ENCODE measurements around the gene LSAMP. TPM values are rescaled to one million over a fixed set of nuclear protein-coding genes. Genes with fewer than 3 reads are reported as not detected.

LSAMP gene
- total and polyA plus RNA-seq, 2 of the 13 experiments (the other 11 are each of a cell fraction or from before 2014, with no cell fraction given): not detected

DNA sequence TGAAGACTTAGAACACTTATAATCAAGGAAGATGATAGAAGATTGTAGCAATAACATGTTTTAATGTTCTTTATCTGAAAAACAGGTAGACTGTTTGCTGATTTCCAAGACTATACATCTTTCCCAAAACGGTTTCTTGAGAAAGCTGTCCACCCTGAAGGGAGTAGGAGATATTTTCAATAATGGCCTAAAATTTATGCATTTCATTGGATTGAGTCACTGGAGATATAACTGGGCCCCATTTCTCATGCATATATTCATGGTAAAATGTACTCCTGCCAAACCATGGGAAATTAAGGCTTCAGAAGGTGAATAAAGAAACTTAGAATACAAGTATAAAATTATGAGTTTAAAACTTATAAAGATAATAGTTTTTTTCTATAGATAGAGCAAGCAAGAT, 143.9 kb downstream of the LSAMP start:
- no peak for TF ChIP-seq RBM22 (optimal IDR thresholded peaks at IDR 0.05; ENCODE audit: low read length)
- in situ Hi-C loops (cut with HindIII; ENCODE audit: extremely low pct_ligation_motif_present, low pct_unique_long_range_greater_than_20kb) (no loop called here), intact Hi-C loops (cut with micrococcal nuclease; ENCODE audit: unreplicated experiment) (no loop called here)
- Histone ChIP-seq H3K36me3 (replicated peaks in 1 of 2; ENCODE audit: control insufficient read depth in 1 of 2, insufficient read depth in 2 of 2, low read length in 2 of 2) (no peaks in the 10 kb centered on the region), H3K9ac (ENCODE audit: insufficient read depth, low read depth, low read length) (no peak overlapping the region), H3K79me2 (ENCODE audit: insufficient read depth, low read length) (no peaks in the 10 kb centered on the region), H3K9me3 (ENCODE audit: low read length) (no peaks in the 10 kb centered on the region), H3K27ac (ENCODE audit: extremely low read length, insufficient read depth, low read length) (no peak overlapping the region), H2AFZ (ENCODE audit: low read length) (no peak overlapping the region), H4K20me1 (ENCODE audit: insufficient read depth, low read length) (no peaks in the 10 kb centered on the region), H3K27me3 (ENCODE audit: control insufficient read depth in 1 of 2, insufficient read depth in 2 of 2, low read length in 2 of 2) (no peaks in the 10 kb centered on the region), H3K4me2 (ENCODE audit: low read depth, low read length) (no peak overlapping the region), H3K4me1 (ENCODE audit: insufficient read depth, low read length) (no peaks in the 10 kb centered on the region), H3K4me3 (replicated peaks in 1 of 3; ENCODE audit: insufficient read depth in 1 of 3, low read depth in 2 of 3, low read length in 3 of 3) (no peak overlapping the region)
- WGBS (ENCODE audit: low lambda C conversion rate): 0% methylated on average over 1 of the region's 1 CpG
- no TSS peak for BruUV-seq (replicated peaks)
- FAIRE-seq (no peak), DNase-seq (ENCODE audit: low spot score) (no peak), ATAC-seq (no peak)
- ChIA-PET CTCF (ENCODE audit: low intra/inter-chr PET ratio, low total read pairs) (no interaction called here), POLR2A (no interaction called here)

GRCh38 chr3:116300226-116300625, 145.1 kb downstream of the LSAMP start:
- in situ Hi-C loops (cut with HindIII; ENCODE audit: extremely low pct_ligation_motif_present, low pct_unique_long_range_greater_than_20kb): no loop called here
- Histone ChIP-seq H3K9me3 (ENCODE audit: low read length) (no peaks in the 10 kb centered on the region), H4K20me1 (ENCODE audit: insufficient read depth, low read length) (no peaks in the 10 kb centered on the region), H3K79me2 (ENCODE audit: insufficient read depth, low read length) (no peaks in the 10 kb centered on the region), H3K4me2 (ENCODE audit: low read depth, low read length) (no peak overlapping the region), H3K27ac (ENCODE audit: extremely low read length, insufficient read depth, low read length) (no peak overlapping the region), H2AFZ (ENCODE audit: low read length) (no peak overlapping the region), H3K36me3 (replicated peaks in 1 of 2; ENCODE audit: control insufficient read depth in 1 of 2, insufficient read depth in 2 of 2, low read length in 2 of 2) (no peaks in the 10 kb centered on the region), H3K4me3 (replicated peaks in 1 of 3; ENCODE audit: insufficient read depth in 1 of 3, low read depth in 2 of 3, low read length in 3 of 3) (no peak overlapping the region), H3K4me1 (ENCODE audit: insufficient read depth, low read length) (no peaks in the 10 kb centered on the region), H3K27me3 (ENCODE audit: control insufficient read depth in 1 of 2, insufficient read depth in 2 of 2, low read length in 2 of 2) (no peaks in the 10 kb centered on the region), H3K9ac (ENCODE audit: insufficient read depth, low read depth, low read length) (no peak overlapping the region)
- WGBS (ENCODE audit: low lambda C conversion rate): 37% methylated on average over 5 of the region's 5 CpGs
- DNase-seq (ENCODE audit: low spot score) (no peak), ATAC-seq (no peak), FAIRE-seq (no peak)
- no TSS peak for BruUV-seq (replicated peaks)
- ChIA-PET POLR2A (no interaction called here), CTCF (ENCODE audit: low intra/inter-chr PET ratio, low total read pairs) (no interaction called here)
- intact Hi-C loops (cut with micrococcal nuclease; ENCODE audit: unreplicated experiment): no loop called here
- TF ChIP-seq TBX3 (IDR thresholded peaks at IDR 0.05; ENCODE audit: borderline replicate concordance) (no peak), ZNF589 (CRISPR knock-in tag; conservative IDR thresholded peaks at IDR 0.05) (no peak), RFX3 (CRISPR knock-in tag; IDR thresholded peaks at IDR 0.05) (no peak), SPEN (CRISPR knock-in tag; IDR thresholded peaks at IDR 0.05; ENCODE audit: low read depth) (no peak), ZSCAN20 (CRISPR knock-in tag; IDR thresholded peaks at IDR 0.05; ENCODE audit: borderline replicate concordance) (no peak), MAFK (conservative IDR thresholded peaks at IDR 0.05 in 1 of 2, IDR thresholded peaks at IDR 0.05 in 1 of 2; ENCODE audit: low read length in 2 of 2) (no peak), SIX1 (CRISPR knock-in tag; IDR thresholded peaks at IDR 0.05; ENCODE audit: borderline replicate concordance) (no peak), EHMT2 (IDR thresholded peaks at IDR 0.05; ENCODE audit: borderline replicate concordance, low read depth, low read length) (no peak)
- TF ChIP-seq, protein P1, sequence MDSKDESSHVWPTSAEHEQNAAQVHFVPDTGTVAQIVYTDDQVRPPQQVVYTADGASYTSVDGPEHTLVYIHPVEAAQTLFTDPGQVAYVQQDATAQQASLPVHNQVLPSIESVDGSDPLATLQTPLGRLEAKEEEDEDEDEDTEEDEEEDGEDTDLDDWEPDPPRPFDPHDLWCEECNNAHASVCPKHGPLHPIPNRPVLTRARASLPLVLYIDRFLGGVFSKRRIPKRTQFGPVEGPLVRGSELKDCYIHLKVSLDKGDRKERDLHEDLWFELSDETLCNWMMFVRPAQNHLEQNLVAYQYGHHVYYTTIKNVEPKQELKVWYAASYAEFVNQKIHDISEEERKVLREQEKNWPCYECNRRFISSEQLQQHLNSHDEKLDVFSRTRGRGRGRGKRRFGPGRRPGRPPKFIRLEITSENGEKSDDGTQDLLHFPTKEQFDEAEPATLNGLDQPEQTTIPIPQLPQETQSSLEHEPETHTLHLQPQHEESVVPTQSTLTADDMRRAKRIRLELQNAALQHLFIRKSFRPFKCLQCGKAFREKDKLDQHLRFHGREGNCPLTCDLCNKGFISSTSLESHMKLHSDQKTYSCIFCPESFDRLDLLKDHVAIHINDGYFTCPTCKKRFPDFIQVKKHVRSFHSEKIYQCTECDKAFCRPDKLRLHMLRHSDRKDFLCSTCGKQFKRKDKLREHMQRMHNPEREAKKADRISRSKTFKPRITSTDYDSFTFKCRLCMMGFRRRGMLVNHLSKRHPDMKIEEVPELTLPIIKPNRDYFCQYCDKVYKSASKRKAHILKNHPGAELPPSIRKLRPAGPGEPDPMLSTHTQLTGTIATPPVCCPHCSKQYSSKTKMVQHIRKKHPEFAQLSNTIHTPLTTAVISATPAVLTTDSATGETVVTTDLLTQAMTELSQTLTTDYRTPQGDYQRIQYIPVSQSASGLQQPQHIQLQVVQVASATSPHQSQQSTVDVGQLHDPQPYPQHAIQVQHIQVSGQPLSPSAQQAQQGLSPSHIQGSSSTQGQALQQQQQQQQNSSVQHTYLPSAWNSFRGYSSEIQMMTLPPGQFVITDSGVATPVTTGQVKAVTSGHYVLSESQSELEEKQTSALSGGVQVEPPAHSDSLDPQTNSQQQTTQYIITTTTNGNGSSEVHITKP (CRISPR knock-in tag; IDR thresholded peaks at IDR 0.05; ENCODE audit: low read depth): no peak
- TF ChIP-seq, protein P2, sequence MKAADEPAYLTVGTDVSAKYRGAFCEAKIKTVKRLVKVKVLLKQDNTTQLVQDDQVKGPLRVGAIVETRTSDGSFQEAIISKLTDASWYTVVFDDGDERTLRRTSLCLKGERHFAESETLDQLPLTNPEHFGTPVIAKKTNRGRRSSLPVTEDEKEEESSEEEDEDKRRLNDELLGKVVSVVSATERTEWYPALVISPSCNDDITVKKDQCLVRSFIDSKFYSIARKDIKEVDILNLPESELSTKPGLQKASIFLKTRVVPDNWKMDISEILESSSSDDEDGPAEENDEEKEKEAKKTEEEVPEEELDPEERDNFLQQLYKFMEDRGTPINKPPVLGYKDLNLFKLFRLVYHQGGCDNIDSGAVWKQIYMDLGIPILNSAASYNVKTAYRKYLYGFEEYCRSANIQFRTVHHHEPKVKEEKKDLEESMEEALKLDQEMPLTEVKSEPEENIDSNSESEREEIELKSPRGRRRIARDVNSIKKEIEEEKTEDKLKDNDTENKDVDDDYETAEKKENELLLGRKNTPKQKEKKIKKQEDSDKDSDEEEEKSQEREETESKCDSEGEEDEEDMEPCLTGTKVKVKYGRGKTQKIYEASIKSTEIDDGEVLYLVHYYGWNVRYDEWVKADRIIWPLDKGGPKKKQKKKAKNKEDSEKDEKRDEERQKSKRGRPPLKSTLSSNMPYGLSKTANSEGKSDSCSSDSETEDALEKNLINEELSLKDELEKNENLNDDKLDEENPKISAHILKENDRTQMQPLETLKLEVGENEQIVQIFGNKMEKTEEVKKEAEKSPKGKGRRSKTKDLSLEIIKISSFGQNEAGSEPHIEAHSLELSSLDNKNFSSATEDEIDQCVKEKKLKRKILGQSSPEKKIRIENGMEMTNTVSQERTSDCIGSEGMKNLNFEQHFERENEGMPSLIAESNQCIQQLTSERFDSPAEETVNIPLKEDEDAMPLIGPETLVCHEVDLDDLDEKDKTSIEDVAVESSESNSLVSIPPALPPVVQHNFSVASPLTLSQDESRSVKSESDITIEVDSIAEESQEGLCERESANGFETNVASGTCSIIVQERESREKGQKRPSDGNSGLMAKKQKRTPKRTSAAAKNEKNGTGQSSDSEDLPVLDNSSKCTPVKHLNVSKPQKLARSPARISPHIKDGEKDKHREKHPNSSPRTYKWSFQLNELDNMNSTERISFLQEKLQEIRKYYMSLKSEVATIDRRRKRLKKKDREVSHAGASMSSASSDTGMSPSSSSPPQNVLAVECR (CRISPR knock-in tag; IDR thresholded peaks at IDR 0.05; ENCODE audit: borderline replicate concordance): no peak

All from HepG2 (cell line).